ENCODE data around the gene NOTCH4. TPM values are rescaled to one million over a fixed set of nuclear protein-coding genes. Genes with fewer than 3 reads are reported as not detected.

NOTCH4 gene
- total and polyA plus RNA-seq, 9 of the 15 experiments (the other 6 are each of a cell fraction or from before 2014, with no cell fraction given), result 0.24 to 4.3 (median 1.7) TPM

DNA sequence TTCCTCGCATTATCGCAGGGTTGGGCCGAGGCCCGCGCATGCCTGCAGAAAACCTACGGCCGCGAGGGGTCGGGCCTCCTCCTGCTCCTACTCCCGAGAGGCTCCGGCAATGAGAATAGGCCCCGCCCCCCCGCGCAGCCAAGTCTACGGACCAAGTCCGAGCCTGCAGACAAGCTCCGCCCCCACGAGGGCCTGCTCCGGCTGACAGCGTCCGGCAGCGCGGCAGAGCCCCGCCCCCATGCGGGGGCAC, 28.3 kb downstream of the NOTCH4 start (continued):
- TF ChIP-seq KAT2B (IDR thresholded peaks at IDR 0.05; ENCODE audit: low read depth, low read length), result no peak
- no peak for TF ChIP-seq ZFP30 (CRISPR knock-in tag; IDR thresholded peaks at IDR 0.05; ENCODE audit: borderline replicate concordance)
- no peak for TF ChIP-seq JUND (IDR thresholded peaks at IDR 0.05; ENCODE audit: borderline replicate concordance, low read depth, low read length)
- no peak for TF ChIP-seq JUND (tag; IDR thresholded peaks at IDR 0.05; ENCODE audit: borderline replicate concordance, low read depth, low read length)
- TF ChIP-seq BHLHE40 (IDR thresholded peaks at IDR 0.05; ENCODE audit: low read length), result peak; percentile 80; the same call in 1 of the 2 replicates
- no peak for TF ChIP-seq PRMT5 (CRISPR knock-in tag; IDR thresholded peaks at IDR 0.05)
- TF ChIP-seq ZNF384 (IDR thresholded peaks at IDR 0.05; ENCODE audit: low read depth, low read length), result peak; percentile 18; the same call in 1 of the 2 replicates
- no peak for TF ChIP-seq ZNF224 (CRISPR knock-in tag; IDR thresholded peaks at IDR 0.05)
- TF ChIP-seq RUNX1 (IDR thresholded peaks at IDR 0.05; ENCODE audit: low read depth), result no peak
- TF ChIP-seq HNRNPLL (IDR thresholded peaks at IDR 0.05; ENCODE audit: low read depth, low read length, poor library complexity, severe bottlenecking), result peak; percentile 63
- no peak for TF ChIP-seq CSDE1 (IDR thresholded peaks at IDR 0.05)
- TF ChIP-seq ZC3H4 (CRISPR knock-in tag; IDR thresholded peaks at IDR 0.05; ENCODE audit: borderline replicate concordance), result no peak
- TF ChIP-seq MAZ (CRISPR knock-in tag; conservative IDR thresholded peaks at IDR 0.05 in 1 of 2, IDR thresholded peaks at IDR 0.05 in 1 of 2), result peak in 1 of 2 experiments; percentile 98; a peak in 2 of 4 replicates
- no peak for TF ChIP-seq NONO (IDR thresholded peaks at IDR 0.05; ENCODE audit: low read depth in 2 of 2, low read length in 1 of 2)
- no peak for TF ChIP-seq POLR2H (tag; IDR thresholded peaks at IDR 0.05; ENCODE audit: low read depth)
- no peak for TF ChIP-seq ETV1 (tag; conservative IDR thresholded peaks at IDR 0.05; ENCODE audit: low read depth)
- TF ChIP-seq SAFB (IDR thresholded peaks at IDR 0.05; ENCODE audit: borderline replicate concordance, low read depth, low read length), result no peak
- no peak for TF ChIP-seq PURB (CRISPR knock-in tag; IDR thresholded peaks at IDR 0.05; ENCODE audit: low read depth)
- TF ChIP-seq, protein P1, sequence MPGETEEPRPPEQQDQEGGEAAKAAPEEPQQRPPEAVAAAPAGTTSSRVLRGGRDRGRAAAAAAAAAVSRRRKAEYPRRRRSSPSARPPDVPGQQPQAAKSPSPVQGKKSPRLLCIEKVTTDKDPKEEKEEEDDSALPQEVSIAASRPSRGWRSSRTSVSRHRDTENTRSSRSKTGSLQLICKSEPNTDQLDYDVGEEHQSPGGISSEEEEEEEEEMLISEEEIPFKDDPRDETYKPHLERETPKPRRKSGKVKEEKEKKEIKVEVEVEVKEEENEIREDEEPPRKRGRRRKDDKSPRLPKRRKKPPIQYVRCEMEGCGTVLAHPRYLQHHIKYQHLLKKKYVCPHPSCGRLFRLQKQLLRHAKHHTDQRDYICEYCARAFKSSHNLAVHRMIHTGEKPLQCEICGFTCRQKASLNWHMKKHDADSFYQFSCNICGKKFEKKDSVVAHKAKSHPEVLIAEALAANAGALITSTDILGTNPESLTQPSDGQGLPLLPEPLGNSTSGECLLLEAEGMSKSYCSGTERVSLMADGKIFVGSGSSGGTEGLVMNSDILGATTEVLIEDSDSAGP (CRISPR knock-in tag; IDR thresholded peaks at IDR 0.05), result no peak
- 0 out of 2 replicates have a peak, but pooled peaks have one; percentile 75 for TF ChIP-seq CHD2 (IDR thresholded peaks at IDR 0.05; ENCODE audit: low read depth, low read length)
- TF ChIP-seq ZEB2 (IDR thresholded peaks at IDR 0.05), result no peak
- no peak for TF ChIP-seq ADNP (tag; IDR thresholded peaks at IDR 0.05)
- TF ChIP-seq ERF (CRISPR knock-in tag; IDR thresholded peaks at IDR 0.05), result no peak
- no peak for TF ChIP-seq KLF1 (tag; IDR thresholded peaks at IDR 0.05)
- no peak for TF ChIP-seq ZNF644 (tag; IDR thresholded peaks at IDR 0.05; ENCODE audit: low read depth)
- TF ChIP-seq, protein P2, sequence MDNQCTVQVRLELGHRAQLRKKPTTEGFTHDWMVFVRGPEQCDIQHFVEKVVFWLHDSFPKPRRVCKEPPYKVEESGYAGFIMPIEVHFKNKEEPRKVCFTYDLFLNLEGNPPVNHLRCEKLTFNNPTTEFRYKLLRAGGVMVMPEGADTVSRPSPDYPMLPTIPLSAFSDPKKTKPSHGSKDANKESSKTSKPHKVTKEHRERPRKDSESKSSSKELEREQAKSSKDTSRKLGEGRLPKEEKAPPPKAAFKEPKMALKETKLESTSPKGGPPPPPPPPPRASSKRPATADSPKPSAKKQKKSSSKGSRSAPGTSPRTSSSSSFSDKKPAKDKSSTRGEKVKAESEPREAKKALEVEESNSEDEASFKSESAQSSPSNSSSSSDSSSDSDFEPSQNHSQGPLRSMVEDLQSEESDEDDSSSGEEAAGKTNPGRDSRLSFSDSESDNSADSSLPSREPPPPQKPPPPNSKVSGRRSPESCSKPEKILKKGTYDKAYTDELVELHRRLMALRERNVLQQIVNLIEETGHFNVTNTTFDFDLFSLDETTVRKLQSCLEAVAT (IDR thresholded peaks at IDR 0.05), result no peak
- TF ChIP-seq ZNF589 (CRISPR knock-in tag; IDR thresholded peaks at IDR 0.05; ENCODE audit: low read depth), result no peak
- TF ChIP-seq, protein P3, sequence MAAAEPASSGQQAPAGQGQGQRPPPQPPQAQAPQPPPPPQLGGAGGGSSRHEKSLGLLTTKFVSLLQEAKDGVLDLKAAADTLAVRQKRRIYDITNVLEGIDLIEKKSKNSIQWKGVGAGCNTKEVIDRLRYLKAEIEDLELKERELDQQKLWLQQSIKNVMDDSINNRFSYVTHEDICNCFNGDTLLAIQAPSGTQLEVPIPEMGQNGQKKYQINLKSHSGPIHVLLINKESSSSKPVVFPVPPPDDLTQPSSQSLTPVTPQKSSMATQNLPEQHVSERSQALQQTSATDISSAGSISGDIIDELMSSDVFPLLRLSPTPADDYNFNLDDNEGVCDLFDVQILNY (CRISPR knock-in tag; IDR thresholded peaks at IDR 0.05), result no peak
- TF ChIP-seq ZNF586 (CRISPR knock-in tag; conservative IDR thresholded peaks at IDR 0.05), result no peak

Measured in K562 (cell line).